ENCODE data around the gene SLC49A3.

DNA sequence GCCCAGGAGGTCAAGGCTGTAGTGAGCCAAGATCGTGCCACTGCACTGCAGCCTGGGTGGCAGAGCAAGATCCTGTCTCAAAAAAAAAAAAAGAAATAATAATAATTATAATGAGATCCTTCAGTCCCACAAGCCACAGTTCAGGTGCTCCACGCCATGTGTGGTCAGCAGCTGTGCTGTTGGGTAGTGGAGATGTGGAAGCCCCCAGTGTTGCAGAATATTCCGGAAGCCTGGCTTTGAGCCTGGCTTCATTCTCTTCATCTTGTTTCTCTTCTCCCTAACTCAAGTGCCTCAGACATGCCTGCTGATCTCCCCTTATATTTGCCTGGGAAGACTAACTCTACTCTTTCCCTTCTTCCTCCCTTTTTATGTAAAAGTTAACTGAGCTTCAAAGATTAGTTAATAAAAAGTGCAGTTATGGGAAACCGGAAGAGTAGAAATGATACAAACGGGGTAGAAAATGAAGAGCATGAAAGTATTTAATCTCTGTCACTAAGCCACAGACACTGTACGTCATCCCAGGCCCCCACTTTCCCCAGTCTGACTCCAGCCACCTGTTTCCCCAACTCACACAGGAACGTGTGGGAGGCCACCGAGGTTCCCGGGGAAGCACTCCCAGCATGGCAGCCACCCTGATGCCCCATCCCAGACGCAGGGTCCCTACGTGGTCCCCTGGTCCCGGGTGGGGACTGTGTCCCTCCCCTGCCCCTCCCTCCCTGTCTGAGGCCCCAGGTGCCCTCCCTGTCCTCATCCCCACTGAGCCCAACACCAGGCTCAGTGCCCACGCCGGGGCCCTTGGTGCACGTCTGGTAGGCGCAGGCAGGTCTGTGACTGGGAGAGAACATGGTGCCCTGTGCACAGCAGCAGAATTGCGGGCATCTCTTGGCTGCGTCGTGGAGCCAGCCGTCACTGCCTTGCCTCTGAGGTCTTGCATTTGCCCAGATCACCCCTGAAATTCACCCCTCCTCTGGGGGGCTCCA lies 40.7 kb upstream of the SLC49A3 start:
- TF ChIP-seq POLR2AphosphoS5 (IDR thresholded peaks at IDR 0.05; ENCODE audit: low read depth, low read length) (no peak), EZH2 (IDR thresholded peaks at IDR 0.05) (no peak), MAX (IDR thresholded peaks at IDR 0.05) (no peak), CEBPB (IDR thresholded peaks at IDR 0.05; ENCODE audit: low read depth) (no peak), JUND (IDR thresholded peaks at IDR 0.05) (no peak), POLR2A (IDR thresholded peaks at IDR 0.05; ENCODE audit: borderline replicate concordance, extremely low read depth, insufficient read depth, insufficient read length) (no peak), SP1 (IDR thresholded peaks at IDR 0.05; ENCODE audit: low read depth) (no peak), ELF1 (IDR thresholded peaks at IDR 0.05; ENCODE audit: borderline replicate concordance, low read depth) (no peak), ZFX (IDR thresholded peaks at IDR 0.05) (no peak)
- TF ChIP-seq, protein P1, sequence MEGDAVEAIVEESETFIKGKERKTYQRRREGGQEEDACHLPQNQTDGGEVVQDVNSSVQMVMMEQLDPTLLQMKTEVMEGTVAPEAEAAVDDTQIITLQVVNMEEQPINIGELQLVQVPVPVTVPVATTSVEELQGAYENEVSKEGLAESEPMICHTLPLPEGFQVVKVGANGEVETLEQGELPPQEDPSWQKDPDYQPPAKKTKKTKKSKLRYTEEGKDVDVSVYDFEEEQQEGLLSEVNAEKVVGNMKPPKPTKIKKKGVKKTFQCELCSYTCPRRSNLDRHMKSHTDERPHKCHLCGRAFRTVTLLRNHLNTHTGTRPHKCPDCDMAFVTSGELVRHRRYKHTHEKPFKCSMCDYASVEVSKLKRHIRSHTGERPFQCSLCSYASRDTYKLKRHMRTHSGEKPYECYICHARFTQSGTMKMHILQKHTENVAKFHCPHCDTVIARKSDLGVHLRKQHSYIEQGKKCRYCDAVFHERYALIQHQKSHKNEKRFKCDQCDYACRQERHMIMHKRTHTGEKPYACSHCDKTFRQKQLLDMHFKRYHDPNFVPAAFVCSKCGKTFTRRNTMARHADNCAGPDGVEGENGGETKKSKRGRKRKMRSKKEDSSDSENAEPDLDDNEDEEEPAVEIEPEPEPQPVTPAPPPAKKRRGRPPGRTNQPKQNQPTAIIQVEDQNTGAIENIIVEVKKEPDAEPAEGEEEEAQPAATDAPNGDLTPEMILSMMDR (IDR thresholded peaks at IDR 0.05 in 2 of 3, conservative IDR thresholded peaks at IDR 0.05 in 1 of 3; ENCODE audit: borderline replicate concordance in 1 of 3, insufficient read depth in 1 of 3, low read depth in 2 of 3, low read length in 2 of 3): no peak
- TF ChIP-seq, protein P2, sequence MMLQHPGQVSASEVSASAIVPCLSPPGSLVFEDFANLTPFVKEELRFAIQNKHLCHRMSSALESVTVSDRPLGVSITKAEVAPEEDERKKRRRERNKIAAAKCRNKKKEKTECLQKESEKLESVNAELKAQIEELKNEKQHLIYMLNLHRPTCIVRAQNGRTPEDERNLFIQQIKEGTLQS (IDR thresholded peaks at IDR 0.05): no peak

All from HCT116 (cell line).